K562 (cell line): ENCODE results near the gene PITPNB. TPM values are rescaled to one million over a fixed set of nuclear protein-coding genes. Genes with fewer than 3 reads are reported as not detected.

Experiments
- ATAC-seq: fragments of 200-7000 bp; cut with Tn5 transposase; 3 replicates; pipeline ENCODE4 v1.9.1; 2020; ENCODE audit warnings: moderate library complexity
- BruUV-seq: library from RNA; stranded (reverse); fragments of 400-500 nt; replicated peaks from 2 replicates; lab custom pipeline; 2021; lab: Mats Ljungman, UMichigan
- CTCF ChIA-PET: fragments of 300-600 bp; formaldehyde crosslinking; extraction: SDS; loops from one replicate; lab custom pipeline; 2021; ENCODE audit warnings: low intra/inter-chr PET ratio; lab: Yijun Ruan, JAX
- POLR2A ChIA-PET: fragments of 300-600, 350-650 bp; sonication (Branson Sonifier 250); formaldehyde crosslinking; extraction: SDS; loops from one replicate; lab custom pipeline; 2021; ENCODE audit warnings: antibody characterized with exemption, inconsistent platforms; lab: Yijun Ruan, JAX
- DNase-seq, 4 experiments: peaks; one replicate each; pipeline versions ENCODE4 v3.0.0 to v3.0.0-alpha.2; 2011 to 2018; ENCODE audit warnings: low spot score in 3 of 4, mixed read lengths in 3 of 4; ENCODE audit errors: extremely low read depth in 1 of 4
- FAIRE-seq: peaks from 2 replicates; lab custom pipeline; 2011; peaks lifted over from hg19 to GRCh38; lab: Jason Lieb, UNC
- H2AFZ ChIP-seq: 2 replicates; pipeline ENCODE4 v1.6.0; 2011; ENCODE audit warnings: low read depth, low read length, control low read depth, inconsistent platforms
- H3K27ac ChIP-seq: fragments of 200-600 bp; 3 replicates; pipeline ENCODE4 v1.8.0; 2011; ENCODE audit warnings: low read depth, mild to moderate bottlenecking, control low read depth, inconsistent platforms, low read length, moderate library complexity, mixed read lengths; ENCODE audit errors: extremely low read depth
- H3K27me3 ChIP-seq, 2 experiments: fragments of 300-600 bp in 1 of 2; 2 replicates in 1 of 2; 3 replicates in 1 of 2; pipeline versions ENCODE4 v1.6.0 to v1.8.0; 2011; ENCODE audit warnings: inconsistent platforms in 2 of 2, low read length in 2 of 2, mild to moderate bottlenecking in 1 of 2, mixed read lengths in 1 of 2, moderate library complexity in 1 of 2; ENCODE audit not compliant: control insufficient read depth in 2 of 2, insufficient read depth in 2 of 2
- H3K36me3 ChIP-seq: fragments of 300-600 bp; 3 replicates; pipeline ENCODE4 v1.8.0; 2011; ENCODE audit warnings: mild to moderate bottlenecking, low read length, inconsistent platforms; ENCODE audit not compliant: control insufficient read depth, insufficient read depth
- H3K4me1 ChIP-seq, 2 experiments: fragments of 200-600 bp in 1 of 2; replicated peaks in 1 of 2; 2 replicates in 1 of 2; 3 replicates in 1 of 2; pipeline versions ENCODE4 v1.5.1 to v1.8.0; 2011; ENCODE audit warnings: inconsistent platforms in 2 of 2, low read length in 2 of 2, mild to moderate bottlenecking in 1 of 2, mixed read lengths in 1 of 2, moderate library complexity in 1 of 2; ENCODE audit not compliant: control insufficient read depth in 2 of 2, insufficient read depth in 2 of 2
- H3K4me2 ChIP-seq: 2 replicates; pipeline ENCODE4 v1.6.1; 2011; ENCODE audit warnings: low read length, control low read depth, inconsistent platforms, mixed read lengths; ENCODE audit not compliant: insufficient read depth
- H3K4me3 ChIP-seq: fragments of 200-600 bp; sonication (generic), shearing (Covaris generic); 2 replicates; pipeline ENCODE4 v1.5.1; 2016; ENCODE audit warnings: control low read depth, inconsistent platforms
- H3K79me2 ChIP-seq: fragments of 200-600 bp; 3 replicates; pipeline ENCODE4 v1.8.0; 2011; ENCODE audit warnings: low read length, inconsistent platforms; ENCODE audit not compliant: control insufficient read depth, insufficient read depth
- H3K9ac ChIP-seq, 2 experiments: 2 replicates each; pipeline versions ENCODE4 v1.6.0 to v1.6.1; 2011; ENCODE audit warnings: low read depth in 2 of 2, low read length in 2 of 2, control low read depth in 1 of 2, inconsistent platforms in 1 of 2, mild to moderate bottlenecking in 1 of 2, mixed read lengths in 1 of 2; ENCODE audit not compliant: insufficient read depth in 1 of 2
- H3K9me1 ChIP-seq: one replicate; pipeline ENCODE4 v1.6.0; 2011; ENCODE audit warnings: inconsistent platforms, mild to moderate bottlenecking, low read length, moderate library complexity; ENCODE audit not compliant: control insufficient read depth, insufficient read depth
- H3K9me3 ChIP-seq: replicated peaks from 2 replicates; pipeline ENCODE4 v1.5.1; 2011; ENCODE audit warnings: low read depth, low read length, inconsistent platforms; ENCODE audit not compliant: control insufficient read depth, insufficient read depth
- H4K20me1 ChIP-seq: replicated peaks from 2 replicates; pipeline ENCODE4 v1.6.1; 2011; ENCODE audit warnings: low read length, inconsistent platforms, mixed read lengths; ENCODE audit not compliant: control insufficient read depth, insufficient read depth
- ELF4 ChIP-seq: fragments of 450-650 bp; formaldehyde crosslinking; IDR thresholded peaks from 2 replicates; pipeline ENCODE4 v1.4.0; 2022; ENCODE audit warnings: missing genetic modification characterization
- ETS2 ChIP-seq: IDR thresholded peaks from 2 replicates; pipeline ENCODE4 v1.6.1; 2016; ENCODE audit warnings: borderline replicate concordance, missing genetic modification characterization, mild to moderate bottlenecking, moderate library complexity, missing compliant biosample characterization; ENCODE audit not compliant: poor library complexity, severe bottlenecking
- RERE ChIP-seq: sonication (generic); formaldehyde crosslinking; IDR thresholded peaks from 2 replicates; pipeline ENCODE4 v1.8.0; 2023; ENCODE audit warnings: missing genetic modification reagents, mild to moderate bottlenecking, borderline replicate concordance
- SMARCB1 ChIP-seq: IDR thresholded peaks from 2 replicates; pipeline ENCODE4 v1.6.1; 2011; ENCODE audit warnings: improper control_type of control experiment, low read depth; ENCODE audit not compliant: insufficient read length
- SP2 ChIP-seq: IDR thresholded peaks from 2 replicates; pipeline ENCODE4 v1.6.1; 2011; ENCODE audit warnings: mild to moderate bottlenecking, low read depth, low read length, moderate library complexity; ENCODE audit not compliant: poor library complexity, severe bottlenecking; ENCODE audit errors: extremely low read depth
- TCF7 ChIP-seq: sonication (generic); IDR thresholded peaks from 2 replicates; pipeline ENCODE4 v1.6.1; 2016; ENCODE audit warnings: antibody characterized with exemption, borderline replicate concordance
- XRCC4 ChIP-seq: IDR thresholded peaks from one replicate; pipeline ENCODE4 v1.6.1; 2011; ENCODE audit not compliant: insufficient read depth, insufficient read length; ENCODE audit errors: extremely low read depth
- ZBTB11 ChIP-seq, 3 experiments: fragments of 200-800 bp in 1 of 3; fragments of 250-450 bp in 1 of 3; fragments of 450-650 bp in 1 of 3; sonication (Bioruptor Pico) in 1 of 3; sonication (Bioruptor generic) in 1 of 3; formaldehyde crosslinking in 1 of 3; IDR thresholded peaks; 2 replicates each; pipeline versions ENCODE4 v1.6.1 to v1.8.0; 2016 to 2022; ENCODE audit warnings: mild to moderate bottlenecking in 2 of 3, missing genetic modification characterization in 2 of 3, missing compliant biosample characterization in 1 of 3, moderate library complexity in 1 of 3
- WGBS: fragments of 100-300 bp; shearing (Covaris generic); methylation state at CpG from one replicate; pipeline ENCODE4 v1.1.6; 2016; ENCODE audit warnings: low coverage, mixed read lengths; ENCODE audit not compliant: insufficient coverage; ENCODE audit errors: missing lambda C conversion rate; 5-methylcytosine and 5-hydroxymethylcytosine counted together
- in situ Hi-C: fragments of 300-500 bp; cut with MboI; formaldehyde crosslinking; loops from 4 replicates; pipeline ENCODE4 v1.15.0; 2018; ENCODE audit warnings: inconsistent platforms, mixed read lengths
- intact Hi-C: fragments of 100-400 bp; cut with micrococcal nuclease; formaldehyde crosslinking; loops from 2 replicates; pipeline ENCODE4 v1.14.2; 2022
- polyA plus RNA-seq, 8 experiments: library from polyadenylated mRNA; depleted of rRNA in 4 of 8; stranded (reverse) in 5 of 8; unstranded in 3 of 8; fragments of >200 nt; fragmentation: Nextera tagmentation in 2 of 8; fragmentation: Illumina TruSeq in 1 of 8; extraction: Ambion mirVana in 2 of 8; extraction: Trizol in 1 of 8; gene quantifications; 2 replicates each; pipeline versions ENCODE4 v1.2.1 to v1.2.3, GENCODE V29; 2011 to 2014; ENCODE audit warnings: inconsistent platforms in 1 of 8, missing spikeins in 1 of 8
- total RNA-seq, 7 experiments: library from RNA; depleted of rRNA in 6 of 7; stranded (reverse); fragments of >200 nt in 6 of 7; fragmentation: Illumina TruSeq in 2 of 7; extraction: Trizol in 2 of 7; gene quantifications; 2 replicates each; pipeline versions ENCODE4 v1.2.1 to v1.2.3, GENCODE V29; 2011 to 2021; ENCODE audit warnings: low replicate concordance in 1 of 7

The PITPNB gene
- total and polyA plus RNA-seq, 9 of the 15 experiments (the other 6 are each of a cell fraction or from before 2014, with no cell fraction given), result 13.1 to 52.4 (median 34.7) TPM

GRCh38 chr22:27870234-27871191 lies 48.5 kb downstream of the PITPNB start:
- H3K79me2 ChIP-seq, result no peaks in the 10 kb centered on the region; the same call in 2 of the 3 replicates
- TF ChIP-seq XRCC4 (no peak), SP2 (no peak), TCF7 (no peak), SMARCB1 (no peak), RERE (CRISPR knock-in tag) (no peak), ELF4 (no peak), ZBTB11 (CRISPR knock-in tag; IDR thresholded peaks at IDR 0.05) (no peak), ETS2 (tag) (no peak)

More at GRCh38 chr22:27870234-27871191, 48.5 kb downstream of the PITPNB start:
- 100% methylated on average over 2 of the region's 2 CpGs for WGBS
- Histone ChIP-seq H4K20me1 (no peaks in the 10 kb centered on the region), H3K27ac (no peak overlapping the region), H3K9me3 (no peaks in the 10 kb centered on the region), H3K4me3 (no peak overlapping the region), H3K4me1 (no peaks in the 10 kb centered on the region; a peak in 1 of 5 replicates), H3K9me1 (no peaks in the 10 kb centered on the region), H3K27me3 (no peaks in the 10 kb centered on the region), H3K36me3 (peaks cover 77% of the 10 kb centered on the region), H3K9ac (no peak overlapping the region), H3K4me2 (no peak overlapping the region), H2AFZ (no peak overlapping the region)
- CTCF ChIA-PET, result no interaction called here
- POLR2A ChIA-PET, result no interaction called here
- no TSS peak for BruUV-seq
- DNase-seq, result no peak
- intact Hi-C loops (no loop called here), in situ Hi-C loops (no loop called here)
- ATAC-seq, result no peak
- no peak for FAIRE-seq
